GM19467 (cell line): ENCODE measurements around the gene MAGI2.

ENCODE experiments used
- ATAC-seq: cut with Tn5 transposase; IDR thresholded peaks from one replicate; pipeline ENCODE4 v1.9.1; 2021; ENCODE audit warnings: mild to moderate bottlenecking, moderate library complexity; ENCODE audit not compliant: unreplicated experiment

Gene MAGI2

GRCh38 chr7:78134256-78134655 lies 1319.2 kb downstream of the MAGI2 start:
- no peak for ATAC-seq

- ATAC-seq, result no peak
These were observed 1322.8 kb downstream of the MAGI2 start for GRCh38 chr7:78130446-78131215.

GRCh38 chr7:78129865-78130264 lies 1323.6 kb downstream of the MAGI2 start:
- no peak for ATAC-seq

- ATAC-seq, result no peak
These were observed 1326.5 kb downstream of the MAGI2 start for GRCh38 chr7:78127009-78127408.

GRCh38 chr7:78125884-78126283 lies 1327.6 kb downstream of the MAGI2 start:
- ATAC-seq, result no peak

- no peak for ATAC-seq
These were observed 1329.3 kb downstream of the MAGI2 start for GRCh38 chr7:78124216-78124615.

GRCh38 chr7:78121888-78122287 lies 1331.6 kb downstream of the MAGI2 start:
- ATAC-seq, result no peak

- ATAC-seq, result no peak
These were observed 1335.0 kb downstream of the MAGI2 start for GRCh38 chr7:78118470-78118869.

GRCh38 chr7:78115876-78116275 lies 1337.6 kb downstream of the MAGI2 start:
- ATAC-seq, result no peak

GRCh38 chr7:78114993-78115392 lies 1338.5 kb downstream of the MAGI2 start:
- no peak for ATAC-seq

- ATAC-seq, result no peak
These were observed 1341.0 kb downstream of the MAGI2 start for GRCh38 chr7:78112488-78112887.

- no peak for ATAC-seq
These were observed 1342.1 kb downstream of the MAGI2 start for GRCh38 chr7:78111386-78111785.

- no peak for ATAC-seq
These were observed 1350.0 kb downstream of the MAGI2 start for GRCh38 chr7:78103475-78103874.

GRCh38 chr7:78101076-78101475 lies 1352.4 kb downstream of the MAGI2 start:
- no peak for ATAC-seq

- ATAC-seq, result no peak
These were observed 1353.6 kb downstream of the MAGI2 start for GRCh38 chr7:78099715-78100394.

- ATAC-seq, result no peak
These were observed 1357.9 kb downstream of the MAGI2 start for GRCh38 chr7:78095549-78095948.

- no peak for ATAC-seq
These were observed 1361.1 kb downstream of the MAGI2 start for GRCh38 chr7:78092331-78092730.

- no peak for ATAC-seq
These were observed 1362.9 kb downstream of the MAGI2 start for GRCh38 chr7:78090616-78091015.

- ATAC-seq, result no peak
These were observed 1369.9 kb downstream of the MAGI2 start for GRCh38 chr7:78083476-78084120.

GRCh38 chr7:78082556-78082955 lies 1370.9 kb downstream of the MAGI2 start:
- ATAC-seq, result no peak

GRCh38 chr7:78081888-78082287 lies 1371.6 kb downstream of the MAGI2 start:
- no peak for ATAC-seq

GRCh38 chr7:78081344-78081743 lies 1372.1 kb downstream of the MAGI2 start:
- ATAC-seq, result no peak
